Hepatic stellate cell (primary cell): ENCODE results near the gene ZCCHC14.
"Not testable (repeated sequence)": the region's sequence is repeated elsewhere in the genome, so short reads cannot be mapped to it uniquely, and the experiment has no call there.

Experiments used
- DNase-seq: peaks from one replicate; pipeline ENCODE4 v3.0.0; 2011; ENCODE audit warnings: low spot score

Gene ZCCHC14

DNA sequence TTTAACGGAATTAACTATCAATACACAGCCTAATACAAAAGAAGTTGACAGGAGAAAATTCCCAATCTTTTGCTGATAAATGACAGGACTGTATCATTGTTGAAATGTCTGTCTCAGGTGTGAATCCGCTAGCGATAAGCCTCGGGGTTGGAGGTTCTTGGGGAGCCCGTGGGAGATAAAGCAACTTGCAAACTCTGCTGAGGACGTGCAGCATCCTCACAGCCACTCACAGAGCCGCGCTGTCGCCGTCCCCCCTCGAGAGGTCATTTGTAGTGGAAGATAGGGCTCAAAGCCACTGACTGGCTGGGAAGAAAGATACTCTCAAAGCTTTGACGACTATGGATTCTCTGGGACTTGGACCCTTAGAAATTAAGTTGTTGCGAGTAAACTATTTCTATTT, 83.7 kb downstream of the ZCCHC14 start:
- DNase-seq, result no peak

DNA sequence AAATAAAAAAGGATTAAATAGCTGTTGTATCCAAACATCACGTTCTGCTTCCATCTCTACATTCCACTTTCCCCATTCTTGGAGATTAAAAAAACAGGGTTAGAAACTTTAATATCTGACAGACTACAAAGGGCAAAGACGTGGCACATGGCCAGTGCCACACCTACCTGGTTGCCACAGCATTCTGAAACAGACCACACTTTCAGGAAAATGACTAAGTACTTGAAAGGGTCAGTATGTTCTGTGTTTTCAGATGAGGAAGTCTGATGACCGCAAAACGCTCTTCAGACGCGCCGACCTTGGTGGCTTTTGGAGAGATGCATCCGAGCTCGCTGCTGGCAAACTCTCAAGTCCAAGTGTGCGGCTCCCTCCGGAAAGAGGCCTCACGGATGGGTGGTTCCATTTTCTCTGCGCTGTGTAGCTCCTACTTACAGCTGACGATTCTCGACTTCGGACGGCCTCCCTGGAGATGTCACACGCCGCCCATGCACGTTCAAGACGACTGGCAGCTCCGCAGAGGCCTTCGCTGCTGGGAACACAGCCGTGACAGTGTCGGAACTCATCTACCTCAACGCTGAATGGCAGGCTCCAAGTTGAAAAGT, 85.2 kb downstream of the ZCCHC14 start:
- DNase-seq, result no peak

- no peak for DNase-seq
These were observed 86.2 kb downstream of the ZCCHC14 start for GRCh38 chr16:87406495-87407088.

- DNase-seq, result no peak
These were observed 87.8 kb downstream of the ZCCHC14 start for GRCh38 chr16:87404764-87405625.

- DNase-seq, result no peak
These were observed 97.5 kb downstream of the ZCCHC14 start for GRCh38 chr16:87395181-87395842.

- no peak for DNase-seq
These were observed 99.2 kb downstream of the ZCCHC14 start for GRCh38 chr16:87393680-87394055.

GRCh38 chr16:87392821-87393679, 99.8 kb downstream of the ZCCHC14 start:
- DNase-seq, result peak; percentile 50

DNA sequence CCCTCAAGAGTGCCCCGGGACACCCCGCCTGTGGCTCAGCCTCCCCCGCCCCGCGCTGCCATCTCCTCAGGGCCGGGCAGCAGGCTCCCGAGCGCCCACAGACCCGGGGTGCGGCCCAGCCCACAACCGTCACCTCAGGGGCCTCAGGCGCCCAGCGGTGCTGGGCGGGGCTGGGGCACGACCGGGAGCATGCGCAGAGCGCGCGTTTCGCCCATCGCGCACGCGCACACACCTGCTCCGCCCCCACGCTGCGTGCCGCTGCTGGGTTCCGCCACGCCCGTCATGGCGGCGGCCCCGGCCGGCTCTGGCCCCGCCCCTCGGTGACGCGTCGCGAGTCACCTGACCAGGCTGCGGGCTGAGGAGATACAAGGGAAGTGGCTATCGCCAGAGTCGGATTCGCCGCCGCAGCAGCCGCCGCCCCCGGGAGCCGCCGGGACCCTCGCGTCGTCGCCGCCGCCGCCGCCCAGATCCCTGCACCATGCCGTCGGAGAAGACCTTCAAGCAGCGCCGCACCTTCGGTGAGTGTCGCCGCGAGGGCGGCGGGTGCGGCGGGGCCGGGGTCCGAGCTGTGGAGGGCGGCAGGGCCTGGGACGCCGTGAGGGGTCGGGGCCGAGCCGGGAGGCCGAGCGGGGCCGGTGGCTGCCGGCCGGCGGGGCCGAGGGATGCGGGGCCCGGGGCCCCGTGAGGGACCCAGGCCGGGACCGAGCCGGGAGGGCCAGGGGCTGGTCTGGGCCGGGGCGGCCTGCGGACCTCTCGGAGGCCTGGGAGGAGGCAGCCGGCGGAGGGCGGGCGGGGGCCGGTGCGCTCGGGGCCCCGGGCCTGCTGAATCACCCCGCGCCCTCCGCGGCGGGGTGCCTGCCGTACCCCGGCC, 100.6 kb downstream of the ZCCHC14 start, which contains the start of gene MAP1LC3B:
Gene MAP1LC3B (plus strand): TSS at position 387 of the 871 bp plus-strand sequence. CDS start 92 bp downstream, at position 479.
- peak; percentile 97 for DNase-seq

DNA sequence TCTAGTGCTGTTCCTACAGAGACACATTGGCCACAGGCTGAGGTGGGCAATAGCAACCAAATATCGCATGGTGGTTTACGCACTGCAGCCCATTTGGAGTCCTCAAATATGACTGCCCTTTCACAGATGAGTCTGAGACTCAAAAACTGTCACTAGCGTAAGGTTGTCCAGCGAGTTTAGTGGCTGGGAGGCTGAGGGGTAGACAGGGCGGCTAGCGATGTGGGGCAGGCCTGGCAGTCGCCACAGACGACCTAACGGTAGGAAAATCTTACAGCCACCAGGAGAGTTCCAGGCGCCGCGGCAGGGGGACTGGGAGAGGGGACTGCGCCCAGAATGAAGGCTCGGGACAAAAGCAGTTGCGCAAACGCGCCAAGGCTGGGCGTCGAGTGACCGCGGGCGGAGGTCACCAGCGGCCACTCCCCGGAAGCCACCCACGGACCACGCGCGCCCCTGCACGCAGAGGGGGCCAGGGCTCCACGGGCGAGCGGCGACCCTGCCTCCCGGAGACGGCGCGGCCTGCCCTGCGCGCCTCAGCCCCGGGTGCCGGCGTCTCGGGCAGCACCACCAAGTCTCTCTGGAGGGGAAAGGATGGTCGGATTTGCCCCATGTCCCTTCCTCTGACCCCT, 101.4 kb downstream of the ZCCHC14 start:
- peak; percentile 38 for DNase-seq

DNA sequence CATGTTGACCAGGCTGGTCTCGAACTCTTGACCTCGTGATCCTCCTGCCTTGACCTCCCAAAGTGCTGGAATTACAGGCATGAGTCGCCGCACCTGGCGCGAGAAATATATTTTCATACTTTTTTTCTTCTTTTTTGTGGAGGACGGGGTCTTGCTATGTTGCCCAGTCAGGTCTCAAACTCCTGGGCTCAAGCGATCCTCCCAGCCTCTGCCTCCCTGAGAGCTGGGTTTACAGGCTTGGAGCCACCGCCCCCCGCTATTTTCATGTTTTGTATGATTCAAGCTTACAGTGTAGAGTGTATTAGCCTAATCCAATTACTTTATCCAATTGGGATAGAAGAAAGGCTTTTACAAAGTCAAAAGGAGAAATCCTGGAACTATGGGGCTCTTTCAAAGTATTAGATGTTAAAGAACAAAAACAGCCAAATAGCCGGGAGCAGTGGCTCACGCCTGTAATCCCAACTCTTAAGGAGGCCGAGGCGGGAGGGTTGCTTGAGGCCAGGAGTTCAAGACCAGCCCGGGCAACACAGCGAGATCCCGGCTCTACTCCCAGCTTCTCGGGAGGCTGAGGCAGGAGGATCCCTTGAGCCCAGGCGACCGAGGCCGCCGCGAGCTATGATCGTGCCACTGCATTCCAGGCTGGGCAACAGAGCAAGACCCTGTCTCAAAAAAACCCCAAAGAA, 102.0 kb downstream of the ZCCHC14 start:
- no peak for DNase-seq

- DNase-seq, result not testable (repeated sequence)
These were observed 102.9 kb downstream of the ZCCHC14 start for GRCh38 chr16:87389914-87390313.

GRCh38 chr16:87389245-87389644, 103.6 kb downstream of the ZCCHC14 start:
- no peak for DNase-seq

- DNase-seq, result no peak
These were observed 104.0 kb downstream of the ZCCHC14 start for GRCh38 chr16:87388818-87389134.

DNA sequence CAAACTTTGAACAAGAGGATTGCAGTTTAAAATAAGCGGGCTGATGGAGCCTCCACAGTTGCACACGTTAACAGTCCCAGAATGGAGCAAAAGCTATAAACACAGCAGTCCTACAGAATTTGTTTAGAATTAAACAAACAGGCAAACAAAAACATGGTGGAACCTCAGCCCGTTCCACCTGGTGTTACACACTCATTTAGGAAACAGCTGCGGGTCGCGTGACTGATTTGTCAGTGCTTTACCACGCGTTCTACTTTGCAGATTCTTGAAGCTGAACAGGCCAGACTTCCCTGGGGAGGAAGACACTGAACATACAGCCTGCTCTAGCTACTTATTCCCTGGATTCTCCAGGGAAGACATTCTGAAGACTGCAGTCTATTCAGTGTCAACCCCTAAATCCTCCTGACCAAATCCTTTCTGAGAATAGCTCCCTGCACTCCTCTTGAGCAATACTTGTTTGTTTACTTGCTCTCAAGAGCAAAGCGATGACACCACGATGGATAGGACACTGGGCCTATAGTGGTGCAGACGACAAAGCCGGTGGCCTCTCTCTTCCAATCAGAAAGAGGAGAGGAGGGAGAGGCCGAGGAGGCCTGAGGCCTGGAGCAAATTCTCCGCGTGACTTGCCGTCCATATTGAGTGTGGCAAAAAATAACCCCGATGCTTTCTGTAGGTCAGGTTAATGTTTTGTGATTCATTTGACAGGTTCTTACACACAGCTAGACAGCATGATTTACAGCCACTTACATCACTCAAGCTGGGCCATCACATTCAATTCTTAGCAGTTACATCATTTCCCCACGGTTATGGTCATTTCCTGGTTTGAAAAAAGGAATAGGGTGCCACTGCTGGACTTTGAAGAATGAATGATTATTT, 104.6 kb downstream of the ZCCHC14 start:
- DNase-seq, result peak; percentile 98

DNA sequence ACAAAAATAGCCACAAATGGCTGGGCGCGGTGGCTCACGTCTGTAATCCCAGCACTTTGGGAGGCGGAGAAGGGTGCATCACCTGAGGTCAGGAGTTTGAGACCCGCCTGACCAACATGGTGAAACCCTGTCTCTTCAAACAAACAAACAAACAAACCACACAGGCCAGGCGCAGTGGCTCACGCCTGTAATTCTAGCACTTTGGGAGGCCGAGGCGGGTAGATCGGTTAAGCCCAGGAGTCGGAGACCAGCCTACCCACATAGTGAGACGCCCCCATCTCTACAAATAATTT, 108.0 kb downstream of the ZCCHC14 start:
- not testable (repeated sequence) for DNase-seq

- DNase-seq, result peak; percentile 54
These were observed 108.5 kb downstream of the ZCCHC14 start for GRCh38 chr16:87384162-87384874.

DNA sequence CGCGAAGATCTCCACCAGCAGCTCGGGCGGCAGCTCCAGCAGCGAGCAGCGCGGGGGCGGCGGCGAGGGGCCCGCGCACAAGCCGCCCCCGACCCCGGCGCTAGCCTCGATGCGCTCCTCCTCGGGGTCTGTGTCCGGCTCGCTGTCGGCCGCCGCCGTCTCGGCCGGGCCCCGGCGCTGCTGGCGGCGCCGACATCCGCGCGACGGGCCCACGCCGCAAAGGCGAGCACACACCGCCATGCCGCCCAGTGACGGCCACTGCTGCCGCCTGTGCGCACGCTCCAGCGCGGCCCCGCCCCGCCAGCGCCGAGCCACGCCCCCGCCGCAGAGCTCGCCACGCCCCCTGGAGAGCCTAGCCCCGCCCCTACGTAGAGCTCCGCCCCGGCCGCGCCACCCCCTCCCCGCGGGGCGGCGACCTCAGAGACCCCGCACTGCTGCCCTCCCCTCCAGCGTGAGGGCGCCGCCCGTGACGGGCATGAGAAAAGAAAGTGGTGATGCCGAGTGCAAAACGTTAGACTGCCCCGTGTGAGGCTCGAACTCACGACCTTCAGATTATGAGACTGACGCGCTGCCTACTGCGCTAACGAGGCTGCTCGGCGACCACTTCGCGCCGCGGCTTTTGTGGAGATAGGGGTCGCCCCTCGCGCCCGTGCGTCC, 109.2 kb downstream of the ZCCHC14 start, which contains the start of gene FBXO31:
Gene FBXO31 (minus strand): TSS at position 272 of the 657 bp plus-strand sequence. CDS start 32 bp downstream, at position 240.
- DNase-seq, result peak; percentile 88
